ENCODE results near the gene PRRC2A.

Gene PRRC2A

GRCh38 chr6:31622684-31623091 lies 2.2 kb downstream of the PRRC2A start:
- no peak for DNase-seq (ENCODE audit: low read depth in 2 of 2)

GRCh38 chr6:31624070-31624469 lies 3.6 kb downstream of the PRRC2A start:
- DNase-seq (ENCODE audit: low read depth in 2 of 2), result no peak

GRCh38 chr6:31626952-31627351 lies 6.4 kb downstream of the PRRC2A start:
- no peak for DNase-seq (ENCODE audit: low read depth in 2 of 2)

- DNase-seq (ENCODE audit: low read depth in 2 of 2), result no peak
These were observed 7.3 kb downstream of the PRRC2A start for GRCh38 chr6:31627690-31628287.

GRCh38 chr6:31629014-31629413 lies 8.5 kb downstream of the PRRC2A start:
- no peak for DNase-seq (ENCODE audit: low read depth in 2 of 2)

GRCh38 chr6:31630177-31630934 lies 9.8 kb downstream of the PRRC2A start:
- no peak for DNase-seq (ENCODE audit: low read depth in 2 of 2)

- DNase-seq (ENCODE audit: low read depth in 2 of 2), result no peak
These were observed 10.7 kb downstream of the PRRC2A start for GRCh38 chr6:31631209-31631608.

- no peak for DNase-seq (ENCODE audit: low read depth in 2 of 2)
These were observed 11.3 kb downstream of the PRRC2A start for GRCh38 chr6:31631681-31632278.

- no peak for DNase-seq (ENCODE audit: low read depth in 2 of 2)
These were observed 11.9 kb downstream of the PRRC2A start for GRCh38 chr6:31632279-31632946.

GRCh38 chr6:31633447-31633846 lies 12.9 kb downstream of the PRRC2A start:
- no peak for DNase-seq (ENCODE audit: low read depth in 2 of 2)

GRCh38 chr6:31634131-31634530 lies 13.6 kb downstream of the PRRC2A start:
- DNase-seq (ENCODE audit: low read depth in 2 of 2), result no peak

GRCh38 chr6:31634969-31635575 lies 14.6 kb downstream of the PRRC2A start:
- DNase-seq (ENCODE audit: low read depth in 2 of 2), result no peak

- DNase-seq (ENCODE audit: low read depth in 2 of 2), result no peak
These were observed 16.4 kb downstream of the PRRC2A start for GRCh38 chr6:31636698-31637596.

GRCh38 chr6:31639043-31639442 lies 18.5 kb downstream of the PRRC2A start:
- no peak for DNase-seq (ENCODE audit: low read depth in 2 of 2)

GRCh38 chr6:31639449-31639861 lies 18.9 kb downstream of the PRRC2A start:
- DNase-seq (ENCODE audit: low read depth in 2 of 2), result no peak

- no peak for DNase-seq (ENCODE audit: low read depth in 2 of 2)
These were observed 20.1 kb downstream of the PRRC2A start for GRCh38 chr6:31640612-31641011.

GRCh38 chr6:31641370-31641769 lies 20.9 kb downstream of the PRRC2A start:
- DNase-seq (ENCODE audit: low read depth in 2 of 2), result no peak

- no peak for DNase-seq (ENCODE audit: low read depth in 2 of 2)
These were observed 22.5 kb downstream of the PRRC2A start for GRCh38 chr6:31642798-31643570.

GRCh38 chr6:31643818-31644454 lies 23.4 kb downstream of the PRRC2A start:
- no peak for DNase-seq (ENCODE audit: low read depth in 2 of 2)

GRCh38 chr6:31645325-31645724 lies 24.8 kb downstream of the PRRC2A start:
- DNase-seq (ENCODE audit: low read depth in 2 of 2), result no peak

Data from stimulated activated CD4-positive, alpha-beta T cell treated with anti-CD3 and anti-CD28 coated beads, Interleukin-4, amount 100 ng/mL, for 48 hours (primary cell).